ENCODE results near the gene MUSTN1.

The MUSTN1 gene

DNA sequence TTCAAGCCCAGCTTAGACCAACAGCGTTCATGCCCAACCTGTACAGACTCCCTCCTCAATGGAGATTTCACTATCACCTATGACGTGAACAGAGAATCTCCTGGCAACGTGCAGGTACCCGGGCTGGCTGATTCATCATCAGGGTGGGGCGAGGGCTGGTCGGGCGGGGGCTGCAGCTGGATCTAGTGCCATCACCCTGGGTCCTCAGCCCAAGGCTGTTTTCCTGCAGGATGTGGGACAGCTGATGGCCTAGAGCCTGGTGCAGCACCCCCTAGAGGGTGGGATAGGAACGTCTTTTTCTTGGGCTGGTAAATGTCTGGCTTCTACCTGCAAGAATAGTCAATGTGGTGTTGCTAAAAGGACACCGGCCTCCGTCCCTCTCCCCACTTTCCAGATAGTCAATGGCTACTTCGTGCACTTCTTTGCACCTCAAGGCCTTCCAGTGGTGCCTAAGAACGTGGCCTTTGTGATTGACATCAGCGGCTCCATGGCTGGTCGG, 35.8 kb downstream of the MUSTN1 start:
- DNase-seq, result peak in 1 of 2 donors; percentile 25

DNA sequence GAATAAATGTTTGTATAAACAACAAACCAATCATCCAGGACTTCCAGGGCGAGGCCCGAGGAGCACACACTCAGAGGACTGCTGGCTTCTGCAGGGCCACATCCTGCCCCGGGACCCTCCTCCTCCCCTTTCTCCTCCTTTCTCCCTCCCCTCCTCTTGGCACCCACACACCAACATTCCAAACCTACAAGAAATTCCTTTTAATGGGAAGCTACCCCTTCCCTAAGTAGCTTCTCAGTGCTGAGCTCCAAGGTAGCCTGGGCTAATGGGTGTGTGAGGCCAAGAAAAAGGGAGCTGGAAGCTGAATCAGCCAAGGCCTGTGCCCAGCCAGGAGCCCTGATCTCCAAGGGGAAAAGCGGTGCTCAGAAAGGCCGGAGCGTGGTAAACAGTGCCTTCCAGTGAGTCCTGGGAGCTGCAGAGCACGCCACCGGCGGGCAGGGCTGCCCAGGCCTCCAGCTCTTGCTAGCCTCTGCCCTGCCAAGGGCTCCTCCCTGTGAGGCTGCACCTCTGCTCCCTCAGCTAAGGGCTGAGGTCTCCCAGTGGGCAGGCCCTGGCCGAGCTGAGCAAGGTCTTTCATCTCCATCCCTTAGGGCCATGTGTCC, 36.3 kb downstream of the MUSTN1 start:
- no peak for DNase-seq

- no peak for DNase-seq
Observed at GRCh38 chr3:52796411-52796810, 38.4 kb downstream of the MUSTN1 start.

- no peak for DNase-seq
Observed at GRCh38 chr3:52795298-52795900, 39.4 kb downstream of the MUSTN1 start.

DNA sequence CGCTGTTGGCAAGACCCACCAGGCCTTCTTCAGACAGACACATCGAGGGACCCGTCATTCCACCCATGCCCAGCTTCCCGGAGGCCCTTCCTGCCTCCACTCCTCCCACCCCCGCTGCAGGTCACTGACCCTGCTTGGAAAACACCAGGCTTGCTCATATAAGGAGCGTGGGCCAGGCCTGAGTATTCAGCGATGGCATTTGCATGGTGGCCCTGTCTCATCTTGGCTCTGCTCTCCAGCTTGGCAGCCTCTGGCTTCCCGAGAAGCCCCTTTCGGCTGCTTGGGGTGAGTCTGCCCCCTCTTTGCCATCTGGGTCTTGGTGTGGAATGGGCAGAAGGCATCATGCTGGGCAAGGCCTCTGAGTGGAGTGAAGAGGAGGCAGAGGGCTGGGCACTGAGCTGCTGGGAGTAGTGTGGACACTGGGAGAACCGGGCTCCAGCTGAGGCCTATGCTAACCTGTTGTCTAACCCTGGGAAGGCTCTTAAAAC, 40.2 kb downstream of the MUSTN1 start, which contains the start of gene ITIH3:
Gene ITIH3 (plus strand): TSS at position 185 of the 488 bp plus-strand sequence. CDS start 8 bp downstream, at position 193.
- DNase-seq, result no peak

DNA sequence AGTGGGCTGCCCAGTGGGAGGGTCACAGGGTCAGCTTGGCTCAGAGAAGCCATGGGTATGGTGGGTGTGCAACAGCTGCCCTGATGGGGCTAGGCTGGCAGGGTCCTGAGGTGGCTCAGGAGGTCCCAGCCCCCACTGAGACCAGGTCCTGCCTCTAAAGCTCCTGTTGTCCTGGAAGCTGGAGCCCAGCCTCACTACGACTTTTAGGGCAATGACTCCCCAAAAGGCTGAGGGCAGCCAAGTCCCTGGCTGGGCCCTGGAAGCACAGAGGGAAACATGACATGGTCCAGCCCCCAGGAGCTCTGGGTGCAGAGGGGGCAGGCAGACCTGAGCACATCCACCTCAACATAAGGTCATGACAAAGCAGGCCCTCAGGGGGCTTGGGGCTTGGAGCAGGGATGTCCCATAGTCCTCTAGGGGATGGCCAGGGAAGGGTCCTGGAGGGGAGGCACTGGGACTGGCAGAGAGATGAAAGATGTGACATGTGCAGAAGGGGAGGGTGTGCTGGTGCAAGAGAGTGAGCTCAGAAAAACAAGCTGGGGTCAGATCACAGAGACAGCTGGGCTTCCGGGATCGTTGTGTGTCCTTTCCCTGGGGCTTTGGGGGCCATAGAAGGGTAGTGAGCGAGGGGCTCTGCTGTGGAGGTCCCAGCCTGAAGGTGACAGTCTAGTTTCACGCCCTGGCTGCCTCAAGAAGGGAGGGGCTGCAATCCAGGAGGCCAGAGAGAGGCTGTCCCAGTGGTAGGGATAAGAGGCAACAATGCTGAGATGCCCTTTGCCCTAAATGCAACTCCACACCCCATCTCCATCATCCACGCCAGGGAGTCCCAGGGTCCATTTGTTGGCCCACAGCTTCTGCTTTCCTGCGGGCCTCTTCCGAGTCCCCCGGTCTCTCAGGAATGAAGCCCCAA, 40.9 kb downstream of the MUSTN1 start:
- DNase-seq, result no peak

- no peak for DNase-seq
Observed at GRCh38 chr3:52792961-52793695, 41.7 kb downstream of the MUSTN1 start.

DNA sequence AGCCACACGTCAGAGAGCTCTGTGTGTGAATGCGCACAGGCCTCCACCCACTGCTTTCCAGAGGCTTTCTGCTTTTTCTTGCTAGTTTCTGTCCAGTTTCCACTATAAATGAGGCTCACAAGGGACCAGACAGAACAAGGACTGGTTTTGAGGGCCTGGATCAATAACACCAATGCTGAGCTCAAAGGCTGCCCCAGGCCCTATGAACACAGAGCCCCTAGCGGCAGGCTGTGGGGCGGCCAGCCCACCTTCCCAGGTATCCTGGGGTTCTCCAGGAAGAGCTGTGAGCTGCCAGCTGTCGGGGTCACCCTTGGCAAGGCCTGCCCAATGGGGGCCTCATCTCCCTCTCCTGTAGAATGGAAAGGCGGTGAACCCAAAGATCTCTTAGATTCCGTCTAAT, 42.4 kb downstream of the MUSTN1 start:
- DNase-seq, result no peak

DNA sequence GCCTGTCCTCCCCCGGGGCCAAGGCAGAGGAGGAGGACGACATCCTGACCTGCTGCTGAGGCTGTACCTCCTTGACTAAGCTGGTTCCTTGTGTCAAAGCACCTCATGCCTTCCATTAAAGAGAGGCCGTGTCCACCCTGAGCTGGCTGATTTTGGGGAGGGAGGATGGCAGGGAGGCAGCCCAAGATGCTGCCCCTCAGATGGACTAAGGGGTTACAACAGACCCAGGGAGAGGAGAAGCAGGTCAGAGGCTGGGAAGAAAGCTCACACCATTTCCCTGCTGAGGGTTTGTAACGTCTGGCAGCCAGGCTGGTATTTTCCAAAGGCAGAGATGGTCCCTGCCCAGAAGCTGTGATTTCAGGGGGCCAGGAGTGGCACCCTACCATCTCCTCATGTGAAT, 42.9 kb downstream of the MUSTN1 start:
- DNase-seq, result no peak

- no peak for DNase-seq
Observed at GRCh38 chr3:52791366-52791765, 43.5 kb downstream of the MUSTN1 start.

DNA sequence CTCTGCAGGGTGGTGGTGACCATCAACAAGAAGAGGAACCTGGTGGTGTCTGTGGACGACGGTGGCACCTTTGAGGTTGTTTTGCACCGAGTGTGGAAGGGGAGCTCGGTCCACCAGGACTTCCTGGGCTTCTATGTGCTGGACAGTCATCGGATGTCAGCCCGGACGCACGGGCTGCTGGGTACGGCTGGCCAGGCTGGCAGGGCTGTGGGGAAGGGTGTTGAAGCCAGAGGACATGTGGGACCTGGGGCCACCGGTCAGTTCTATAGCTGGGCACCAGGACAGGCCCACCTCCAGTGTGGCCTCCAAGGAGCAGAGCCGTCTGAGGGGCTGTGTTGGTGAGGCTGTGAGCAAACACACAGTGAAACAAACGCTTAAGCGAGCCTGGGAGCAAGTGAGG, 44.1 kb downstream of the MUSTN1 start:
- DNase-seq, result no peak

DNA sequence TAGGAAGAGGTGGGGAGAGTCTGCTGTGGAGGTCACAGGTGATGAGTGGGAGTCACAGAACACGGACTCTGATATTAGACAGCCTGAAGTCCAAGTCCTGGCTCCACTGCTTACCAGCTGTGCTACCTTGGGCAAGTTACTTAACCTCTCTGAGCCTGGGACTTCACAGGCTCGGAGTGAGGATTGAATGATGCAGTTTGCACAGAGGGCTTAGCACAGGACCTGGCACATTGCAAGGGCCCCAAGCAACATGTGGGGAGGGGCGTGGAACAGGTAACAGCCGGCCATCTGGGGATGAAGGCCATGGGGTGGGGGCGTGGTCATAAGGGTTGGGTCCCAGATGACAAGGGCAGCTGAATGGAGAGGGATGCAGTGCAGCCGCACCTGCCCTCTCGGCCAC, 44.5 kb downstream of the MUSTN1 start:
- no peak for DNase-seq

- DNase-seq, result no peak
Observed at GRCh38 chr3:52789746-52790040, 45.1 kb downstream of the MUSTN1 start.

- no peak for DNase-seq
Observed at GRCh38 chr3:52788890-52789745, 45.7 kb downstream of the MUSTN1 start.

DNA sequence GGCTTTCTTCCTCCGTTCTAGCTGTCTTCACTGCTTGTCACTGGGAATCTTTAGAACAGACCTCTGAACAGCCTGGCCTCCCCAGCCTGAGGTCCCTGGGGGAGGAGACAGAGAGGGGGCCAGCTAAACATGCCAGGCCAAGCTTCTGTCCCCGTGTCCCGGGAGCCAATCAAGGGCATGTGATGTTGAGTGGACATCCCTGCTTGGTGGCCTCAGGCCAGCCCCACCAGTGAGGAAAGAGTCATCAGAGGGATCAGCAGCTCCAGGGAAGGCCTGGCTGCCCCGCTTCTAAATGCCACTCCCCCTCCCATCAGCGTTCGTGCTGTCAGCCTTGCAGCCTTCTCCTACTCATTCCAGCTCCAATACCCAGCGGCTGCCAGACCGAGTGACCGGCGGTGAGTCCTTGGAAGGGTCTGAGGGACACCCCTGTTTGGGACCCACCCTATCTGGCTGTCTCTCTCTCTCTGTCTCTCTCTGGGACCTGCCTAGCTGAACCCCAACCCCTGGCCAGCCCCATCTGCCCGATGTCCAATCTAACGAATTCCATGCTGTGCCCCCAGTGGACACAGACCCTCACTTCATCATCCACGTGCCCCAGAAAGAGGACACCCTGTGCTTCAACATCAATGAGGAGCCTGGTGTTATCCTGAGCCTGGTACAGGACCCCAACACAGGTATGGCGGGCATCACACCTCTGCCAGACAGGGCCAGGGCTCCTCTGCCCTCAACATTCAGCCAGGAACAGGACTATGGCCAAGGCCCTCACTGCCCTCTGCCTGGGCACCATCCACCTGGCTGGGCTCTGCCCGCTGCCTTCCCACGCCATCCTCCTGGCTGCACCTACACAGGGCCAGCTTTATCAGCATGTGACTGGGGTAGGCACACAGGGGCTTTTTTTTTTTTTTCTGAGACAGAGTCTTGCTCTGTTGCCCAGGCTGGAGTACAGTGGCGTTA, 46.9 kb downstream of the MUSTN1 start:
- DNase-seq, result no peak

DNA sequence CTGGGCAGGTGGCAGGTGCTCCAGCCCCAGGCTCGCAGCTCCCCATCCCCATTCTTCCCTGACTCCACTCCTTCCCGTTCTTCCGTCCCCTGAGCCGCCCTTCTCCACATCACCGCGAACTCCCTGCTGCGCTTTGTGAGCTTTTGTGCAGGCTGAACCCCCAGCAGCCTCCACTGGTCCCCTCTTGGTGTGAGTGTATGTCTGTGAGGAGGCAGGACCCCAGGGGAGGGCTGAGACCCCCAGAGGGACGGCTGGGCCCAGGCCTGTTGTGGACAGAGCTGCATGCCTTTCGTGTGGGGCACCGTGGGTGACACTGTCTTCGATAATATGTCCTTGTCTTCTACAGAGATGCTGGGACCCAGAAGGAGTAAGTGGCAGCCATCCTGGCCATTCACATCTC, 47.6 kb downstream of the MUSTN1 start:
- DNase-seq, result no peak

GRCh38 chr3:52786330-52787215, 48.2 kb downstream of the MUSTN1 start:
- no peak for DNase-seq

DNA sequence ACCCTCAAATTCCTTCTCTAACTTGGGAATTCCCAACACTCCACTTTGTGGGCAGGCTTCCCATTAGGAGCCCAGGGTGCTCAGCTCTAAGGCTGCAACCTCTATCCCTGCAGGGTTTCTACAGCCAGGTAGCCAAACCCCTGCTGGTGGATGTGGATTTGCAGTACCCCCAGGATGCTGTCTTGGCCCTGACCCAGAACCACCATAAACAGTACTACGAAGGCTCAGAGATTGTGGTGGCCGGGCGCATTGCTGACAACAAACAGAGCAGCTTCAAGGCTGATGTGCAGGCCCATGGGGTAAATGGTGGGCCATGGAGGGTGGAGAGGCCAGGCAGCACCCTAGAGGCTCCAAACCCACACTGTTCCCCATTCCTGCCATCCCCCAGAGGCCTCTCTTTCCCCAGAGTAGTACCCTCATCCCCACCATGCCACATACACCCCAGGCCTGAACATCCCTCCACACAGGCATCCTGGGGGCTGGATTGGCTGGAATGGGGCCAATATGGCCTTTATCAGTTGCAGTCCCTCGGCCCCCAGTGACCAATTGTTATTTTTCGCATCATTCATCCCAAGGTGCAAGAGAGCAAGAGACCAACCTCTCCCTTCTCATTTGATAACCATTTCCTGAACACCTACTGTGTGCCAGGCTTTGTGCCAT, 49.8 kb downstream of the MUSTN1 start:
- no peak for DNase-seq

- DNase-seq, result no peak
Observed at GRCh38 chr3:52784021-52784621, 50.7 kb downstream of the MUSTN1 start.
